Stimulated activated CD4-positive, alpha-beta T cell treated with anti-CD3 and anti-CD28 coated beads, Interleukin-2, amount 100 ng/mL, for 4 hours (primary cell): ENCODE measurements around the gene PROK1.

Source experiments
- DNase-seq: peaks from one replicate; pipeline ENCODE4 v3.0.0-alpha.2; 2020; ENCODE audit warnings: low read depth

The PROK1 gene

GRCh38 chr1:110488867-110489266 is 37.9 kb downstream of the PROK1 start:
- no peak for DNase-seq

DNA sequence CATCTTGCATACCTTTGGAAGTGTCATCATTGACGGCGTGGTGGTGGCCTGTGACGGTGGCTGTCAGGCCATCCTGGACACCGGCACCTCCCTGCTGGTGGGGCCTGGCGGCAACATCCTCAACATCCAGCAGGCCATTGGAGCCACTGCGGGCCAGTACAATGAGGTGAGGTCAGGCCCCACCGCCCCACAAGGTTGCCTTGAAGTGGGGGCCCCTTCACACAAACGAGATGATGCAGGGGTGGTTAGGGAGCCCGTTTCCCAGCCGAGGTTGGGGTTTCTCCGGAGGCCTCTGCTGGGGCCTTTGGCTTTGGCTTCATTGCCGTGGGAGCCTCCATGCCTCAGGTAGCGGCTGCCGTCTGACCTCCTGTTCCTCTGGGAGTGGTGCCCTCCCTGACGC is 38.5 kb downstream of the PROK1 start:
- no peak for DNase-seq

GRCh38 chr1:110489973-110490542 is 39.1 kb downstream of the PROK1 start:
- DNase-seq: no peak

- DNase-seq: no peak
Measured at GRCh38 chr1:110490791-110491451, 40.0 kb downstream of the PROK1 start.

DNA sequence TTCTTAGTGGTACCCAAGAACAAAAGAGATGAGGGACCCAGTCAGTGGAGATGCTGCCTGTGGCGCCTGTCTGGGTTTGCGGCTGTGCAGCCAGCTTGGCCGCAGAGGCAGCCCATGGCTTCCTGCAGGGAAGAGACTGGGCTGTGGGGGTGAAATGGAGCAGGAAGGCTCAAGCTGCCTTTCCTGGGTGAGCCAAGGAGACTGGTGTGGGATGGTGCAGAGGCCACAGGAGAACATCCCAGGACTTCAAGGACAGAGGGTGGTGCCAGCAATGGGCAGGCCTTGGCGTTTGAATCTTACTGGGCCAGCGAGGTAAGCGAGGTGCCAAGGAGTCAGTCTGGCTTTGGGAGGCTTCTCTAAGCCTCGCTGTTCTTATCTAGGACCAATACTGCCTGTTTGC is 41.6 kb downstream of the PROK1 start:
- DNase-seq: no peak

GRCh38 chr1:110493059-110493699 is 42.2 kb downstream of the PROK1 start:
- no peak for DNase-seq

- no peak for DNase-seq
Measured at GRCh38 chr1:110494036-110494435, 43.1 kb downstream of the PROK1 start.

GRCh38 chr1:110494522-110495406 is 43.8 kb downstream of the PROK1 start:
- no peak for DNase-seq

DNA sequence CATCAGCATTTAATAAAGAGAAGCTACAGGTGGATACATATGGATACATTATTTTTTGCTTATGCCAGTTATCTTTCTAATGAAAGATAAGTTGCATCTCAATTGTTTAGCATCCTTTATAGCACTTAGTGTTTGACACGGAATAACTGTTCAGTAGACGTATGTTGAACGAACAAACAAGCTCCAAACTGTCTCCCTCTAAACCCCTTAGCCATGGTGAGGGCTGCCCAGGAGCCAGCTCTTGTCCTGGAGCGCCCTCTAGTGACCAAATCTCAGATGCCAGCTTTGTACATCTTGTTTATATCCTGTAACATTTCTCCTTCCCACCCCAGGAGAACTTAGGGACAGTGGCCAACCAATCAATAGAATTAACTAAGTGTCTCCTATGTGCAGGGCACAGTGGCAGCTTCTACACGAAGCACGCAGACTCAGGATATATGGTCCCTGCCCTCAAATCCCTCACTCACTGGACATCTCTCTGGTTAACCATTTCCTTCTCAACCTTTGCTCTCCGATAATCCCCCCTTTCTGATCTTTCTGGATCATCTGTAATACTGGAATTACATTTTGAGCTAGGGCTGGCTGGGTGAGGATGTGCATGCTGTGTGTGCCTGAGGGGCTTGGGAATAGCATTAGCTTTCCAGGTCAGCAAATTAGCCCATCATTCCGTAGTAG is 45.1 kb downstream of the PROK1 start:
- peak; percentile 59 for DNase-seq

DNA sequence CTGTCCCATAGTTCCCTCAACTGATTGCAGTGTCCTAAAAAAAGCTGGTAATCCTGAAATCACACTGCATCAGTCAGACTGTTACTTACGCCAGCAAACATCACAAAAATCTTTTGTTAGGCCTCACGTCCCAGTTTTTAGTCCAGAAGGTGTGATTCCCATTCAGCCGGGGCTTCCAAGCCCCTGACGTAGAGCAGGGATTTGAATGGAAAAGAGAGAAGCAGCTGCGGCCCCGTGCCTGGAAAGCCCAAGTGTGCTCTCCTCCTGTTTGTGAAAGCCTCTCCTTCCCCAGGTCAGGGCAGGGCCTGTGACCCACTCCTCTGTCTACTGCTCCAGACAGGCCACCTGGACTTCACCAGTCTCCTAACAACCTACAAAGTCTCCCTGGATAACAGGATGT is 47.3 kb downstream of the PROK1 start:
- DNase-seq: no peak

- no peak for DNase-seq
Measured at GRCh38 chr1:110501488-110502132, 50.7 kb downstream of the PROK1 start.

- no peak for DNase-seq
Measured at GRCh38 chr1:110502402-110503151, 51.6 kb downstream of the PROK1 start.

- no peak for DNase-seq
Measured at GRCh38 chr1:110503471-110503870, 52.5 kb downstream of the PROK1 start.

GRCh38 chr1:110504226-110504625 is 53.3 kb downstream of the PROK1 start:
- no peak for DNase-seq

DNA sequence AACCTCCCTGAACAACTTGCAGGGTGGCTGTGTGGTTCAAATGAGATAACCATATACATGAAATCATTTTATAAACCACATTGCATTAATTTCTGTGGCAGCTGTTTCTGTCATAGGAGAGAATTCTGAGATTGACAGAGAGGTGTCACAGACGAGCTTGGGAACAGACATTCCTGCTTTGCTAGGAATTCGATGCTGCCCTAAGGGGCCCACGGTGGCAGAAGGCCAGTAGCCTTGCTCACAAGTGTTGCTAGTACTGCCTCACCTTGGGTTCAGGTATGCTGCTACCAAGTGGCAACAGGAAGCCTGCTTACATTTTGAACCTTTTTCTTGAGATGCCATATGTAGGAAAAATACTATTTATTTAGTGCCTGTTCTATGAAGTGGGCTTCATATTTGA is 54.6 kb downstream of the PROK1 start:
- no peak for DNase-seq

GRCh38 chr1:110506541-110506940 is 55.6 kb downstream of the PROK1 start:
- DNase-seq: no peak
